Measurements from ENCODE around the gene GARIN5B. TPM values are rescaled to one million over a fixed set of nuclear protein-coding genes. Genes with fewer than 3 reads are reported as not detected.
A peak's percentile ranks its signal among the peaks of the same experiment; 100 is the strongest.
"Not testable (repeated sequence)": the region's sequence is repeated elsewhere in the genome, so short reads cannot be mapped to it uniquely, and the experiment has no call there.

The GARIN5B gene
- total and polyA plus RNA-seq, 2 experiments from 2014 or later: not detected

GRCh38 chr19:55405638-55406037, 42.6 kb upstream of the GARIN5B start:
- WGBS, 2 experiments (ENCODE audit: low coverage in 1 of 2, low lambda C conversion rate in 2 of 2, missing lambda C conversion rate in 2 of 2): 71 to 82% methylated on average over 5 of the region's 5 CpGs
- Histone ChIP-seq H3K79me2 (ENCODE audit: insufficient read depth) (peaks cover 56% of the 10 kb centered on the region), H3K27me3 (replicated peaks; ENCODE audit: insufficient read depth) (no peaks in the 10 kb centered on the region), H3K4me1 (ENCODE audit: insufficient read depth) (peaks cover 14% of the 10 kb centered on the region; the same call in 1 of the 2 replicates), H3K36me3 (ENCODE audit: low read depth) (peaks cover 8% of the 10 kb centered on the region; the same call in 1 of the 2 replicates), H3K4me2 (ENCODE audit: unreplicated experiment) (peak overlapping the region; percentile 63), H4K20me1 (ENCODE audit: insufficient read depth) (no peaks in the 10 kb centered on the region; the same call in 1 of the 2 replicates), H3K4me3 (peak overlapping the region; percentile 92), H3K9me3 (ENCODE audit: low read depth) (no peaks in the 10 kb centered on the region), H3F3A (ENCODE audit: insufficient read depth) (peaks cover 21% of the 10 kb centered on the region), H3K9me2 (ENCODE audit: insufficient read depth) (no peaks in the 10 kb centered on the region), H2AFZ (no peak overlapping the region), H3K9ac (peak overlapping the region; percentile 98), H3K27ac (no peak overlapping the region)
- TF ChIP-seq EZH2 (IDR thresholded peaks at IDR 0.05; ENCODE audit: insufficient read depth, poor library complexity, severe bottlenecking) (no peak), EZH2phosphoT487 (IDR thresholded peaks at IDR 0.05; ENCODE audit: insufficient read depth, low read depth) (no peak)
- in situ Hi-C loops (cut with MboI): no loop called here
- no peak for DNase-seq

- Histone ChIP-seq H3K9me3 (ENCODE audit: low read depth) (no peaks in the 10 kb centered on the region), H3K4me3 (no peak overlapping the region), H3F3A (ENCODE audit: insufficient read depth) (peaks cover 47% of the 10 kb centered on the region), H3K27ac (no peak overlapping the region), H3K9ac (no peak overlapping the region), H3K27me3 (replicated peaks; ENCODE audit: insufficient read depth) (no peaks in the 10 kb centered on the region), H3K4me2 (ENCODE audit: unreplicated experiment) (no peak overlapping the region), H3K9me2 (ENCODE audit: insufficient read depth) (no peaks in the 10 kb centered on the region), H3K79me2 (ENCODE audit: insufficient read depth) (peaks cover 56% of the 10 kb centered on the region), H3K36me3 (ENCODE audit: low read depth) (peaks cover 8% of the 10 kb centered on the region; the same call in 1 of the 2 replicates), H4K20me1 (ENCODE audit: insufficient read depth) (no peaks in the 10 kb centered on the region; the same call in 1 of the 2 replicates), H2AFZ (no peak overlapping the region), H3K4me1 (ENCODE audit: insufficient read depth) (peaks cover 11% of the 10 kb centered on the region; the same call in 1 of the 2 replicates)
- 95 to 100% methylated on average over 2 of the region's 2 CpGs for WGBS, 2 experiments (ENCODE audit: low coverage in 1 of 2, low lambda C conversion rate in 2 of 2, missing lambda C conversion rate in 2 of 2)
- TF ChIP-seq EZH2phosphoT487 (IDR thresholded peaks at IDR 0.05; ENCODE audit: insufficient read depth, low read depth) (no peak), EZH2 (IDR thresholded peaks at IDR 0.05; ENCODE audit: insufficient read depth, poor library complexity, severe bottlenecking) (no peak)
- in situ Hi-C loops (cut with MboI): no loop called here
- DNase-seq: no peak
These were observed 39.4 kb upstream of the GARIN5B start for GRCh38 chr19:55402509-55402908.

GRCh38 chr19:55401390-55401789, 38.3 kb upstream of the GARIN5B start:
- H3K4me3 ChIP-seq; H3K9me3 ChIP-seq (ENCODE audit: low read depth); in situ Hi-C loops (cut with MboI); DNase-seq; H2AFZ ChIP-seq; H3K36me3 ChIP-seq (ENCODE audit: low read depth); H3K4me1 ChIP-seq (ENCODE audit: insufficient read depth); H3K27me3 ChIP-seq (replicated peaks; ENCODE audit: insufficient read depth); H3K9ac ChIP-seq; H3K9me2 ChIP-seq (ENCODE audit: insufficient read depth); H3K4me2 ChIP-seq (ENCODE audit: unreplicated experiment); H4K20me1 ChIP-seq (ENCODE audit: insufficient read depth); H3K27ac ChIP-seq: not testable (repeated sequence)
- peaks cover 49% of the 10 kb centered on the region for H3F3A ChIP-seq (ENCODE audit: insufficient read depth)
- 77 to 81% methylated on average over 5 to 18 of the region's 28 CpGs for WGBS, 2 experiments (ENCODE audit: low coverage in 1 of 2, low lambda C conversion rate in 2 of 2, missing lambda C conversion rate in 2 of 2)
- peaks cover 45% of the 10 kb centered on the region for H3K79me2 ChIP-seq (ENCODE audit: insufficient read depth)

GRCh38 chr19:55400281-55401087, 37.4 kb upstream of the GARIN5B start:
- H3K9me3 ChIP-seq (ENCODE audit: low read depth): no peaks in the 10 kb centered on the region
- TF ChIP-seq EZH2phosphoT487 (IDR thresholded peaks at IDR 0.05; ENCODE audit: insufficient read depth, low read depth) (no peak), EZH2 (IDR thresholded peaks at IDR 0.05; ENCODE audit: insufficient read depth, poor library complexity, severe bottlenecking) (no peak)
- no peak overlapping the region for H3K4me3 ChIP-seq
- no peaks in the 10 kb centered on the region; the same call in 1 of the 2 replicates for H4K20me1 ChIP-seq (ENCODE audit: insufficient read depth)
- H3F3A ChIP-seq (ENCODE audit: insufficient read depth): peaks cover 49% of the 10 kb centered on the region
- 81 to 83% methylated on average over 14 of the region's 14 CpGs for whole genome bisulfite sequencing, 2 experiments (ENCODE audit: low coverage in 1 of 2, low lambda C conversion rate in 2 of 2, missing lambda C conversion rate in 2 of 2)
- H3K79me2 ChIP-seq (ENCODE audit: insufficient read depth): peaks cover 36% of the 10 kb centered on the region
- peaks cover 8% of the 10 kb centered on the region; the same call in 1 of the 2 replicates for H3K36me3 ChIP-seq (ENCODE audit: low read depth)
- H3K9me2 ChIP-seq (ENCODE audit: insufficient read depth): no peaks in the 10 kb centered on the region
- H3K9ac ChIP-seq: no peak overlapping the region
- in situ Hi-C loops (cut with MboI): no loop called here
- DNase-seq: no peak
- H3K27ac ChIP-seq: no peak overlapping the region
- no peak overlapping the region for H2AFZ ChIP-seq
- H3K4me2 ChIP-seq (ENCODE audit: unreplicated experiment): no peak overlapping the region
- H3K4me1 ChIP-seq (ENCODE audit: insufficient read depth): no peaks in the 10 kb centered on the region
- H3K27me3 ChIP-seq (replicated peaks; ENCODE audit: insufficient read depth): no peaks in the 10 kb centered on the region
